ENCODE results near the gene AKIP1. TPM values are rescaled to one million over a fixed set of nuclear protein-coding genes. Genes with fewer than 3 reads are reported as not detected.
"Not testable (repeated sequence)": the region's sequence is repeated elsewhere in the genome, so short reads cannot be mapped to it uniquely, and the experiment has no call there.

AKIP1 gene
- total and polyA plus RNA-seq, 10 of the 15 experiments (the other 5 are each of a cell fraction or from before 2014, with no cell fraction given): 5.1 to 38.9 (median 30.5) TPM

DNA sequence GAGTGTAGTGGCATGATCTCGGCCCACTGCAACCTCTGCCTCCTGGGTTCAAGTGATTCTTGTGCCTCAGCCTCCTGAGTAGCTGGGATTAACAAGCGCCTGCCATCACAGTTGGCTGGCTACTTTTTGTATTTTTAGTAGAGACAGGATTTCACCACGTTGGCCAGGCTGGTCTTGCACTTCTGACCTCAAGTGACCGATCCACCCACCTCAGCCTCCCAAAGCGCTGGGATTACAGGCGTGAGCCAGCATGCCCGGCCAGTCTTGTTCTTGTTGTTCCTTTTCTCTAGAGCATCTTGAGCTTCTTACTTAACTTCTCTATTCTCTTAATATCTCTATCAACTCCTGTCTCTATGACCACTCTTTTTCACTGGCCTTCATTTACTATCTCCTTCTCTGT, 29.4 kb upstream of the AKIP1 start:
- BruUV-seq (replicated peaks): not testable (repeated sequence)

DNA sequence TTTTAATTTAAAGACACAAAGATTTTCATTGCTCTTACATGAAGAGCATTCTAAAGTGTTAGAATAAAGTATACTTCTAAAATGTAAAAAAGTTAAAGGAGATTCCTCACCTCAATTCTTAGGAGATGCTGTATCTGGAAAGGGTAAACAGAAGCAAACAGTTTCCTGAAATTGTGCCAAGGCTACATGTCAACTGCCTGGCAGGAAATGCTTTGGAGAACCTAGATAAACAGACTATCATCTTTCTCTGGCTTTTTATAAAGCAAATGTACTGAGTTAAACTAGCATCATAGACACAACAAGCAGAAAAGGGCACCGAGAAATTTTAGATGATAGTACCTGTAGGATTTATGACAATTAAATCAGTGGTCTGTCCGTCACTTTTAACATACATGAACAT, 24.7 kb upstream of the AKIP1 start:
- no peaks in the 10 kb centered on the region for H3K4me1 ChIP-seq (ENCODE audit: control insufficient read depth, insufficient read depth, low read length)
- no peaks in the 10 kb centered on the region for H3K79me2 ChIP-seq (ENCODE audit: control insufficient read depth, insufficient read depth, low read length)
- POLR2A ChIA-PET: no interaction called here
- DNase-seq (ENCODE audit: low read depth, low spot score) (no peak), ATAC-seq (no peak), FAIRE-seq (no peak)
- no peak overlapping the region for H3K27ac ChIP-seq (ENCODE audit: control insufficient read depth, insufficient read depth)
- H3K4me2 ChIP-seq (ENCODE audit: control insufficient read depth, insufficient read depth): no peak overlapping the region
- H3K36me3 ChIP-seq (ENCODE audit: control insufficient read depth in 2 of 2, insufficient read depth in 2 of 2, low read length in 1 of 2): no peaks in the 10 kb centered on the region
- no peak overlapping the region for H2AFZ ChIP-seq (ENCODE audit: control insufficient read depth, low read depth, low read length)
- RAD21 ChIA-PET (ENCODE audit: unreplicated experiment): interaction anchor here (0.8 kb wide), 1 partner anchor 73 kb away, joined by 3 read pairs; no protein-coding TSS in a partner anchor
- peaks cover 0 to 4% of the 10 kb centered on the region in 2 experiments; a peak in 1 of 4 replicates for H3K27me3 ChIP-seq (replicated peaks in 1 of 2; ENCODE audit: control insufficient read depth in 2 of 2, insufficient read depth in 2 of 2, low read length in 1 of 2)
- no peak overlapping the region for H3K4me3 ChIP-seq
- BruUV-seq (replicated peaks): no TSS peak
- WGBS (ENCODE audit: insufficient coverage, insufficient replicate concordance, low lambda C conversion rate, missing lambda C conversion rate): 55% methylated on average over 2 of the region's 2 CpGs
- intact Hi-C loops (cut with micrococcal nuclease; ENCODE audit: unreplicated experiment): no loop called here
- in situ Hi-C loops (cut with MboI): no loop called here
- CTCF ChIA-PET: no interaction called here
- H3K9ac ChIP-seq (ENCODE audit: control insufficient read depth, insufficient read depth, low read length): no peak overlapping the region
- no peaks in the 10 kb centered on the region for H3K9me3 ChIP-seq (replicated peaks; ENCODE audit: control insufficient read depth, insufficient read depth, low read length)
- SMC1A ChIA-PET (ENCODE audit: uncharacterized antibody, unreplicated experiment): no interaction called here
- no peaks in the 10 kb centered on the region for H4K20me1 ChIP-seq (ENCODE audit: control insufficient read depth, insufficient read depth)
- TF ChIP-seq NR2F1 (conservative IDR thresholded peaks at IDR 0.05) (no peak), NFIC (IDR thresholded peaks at IDR 0.05; ENCODE audit: low read depth, low read length) (no peak), ZNF274 (IDR thresholded peaks at IDR 0.05; ENCODE audit: insufficient read depth, insufficient read length) (no peak), IKZF1 (conservative IDR thresholded peaks at IDR 0.05) (no peak), SMAD1 (IDR thresholded peaks at IDR 0.05; ENCODE audit: low read depth, partially characterized antibody) (no peak), ZNF384 (IDR thresholded peaks at IDR 0.05; ENCODE audit: borderline replicate concordance, low read depth, low read length) (no peak), MYC (IDR thresholded peaks at IDR 0.05; ENCODE audit: insufficient read depth, insufficient read length, insufficient replicate concordance, low read length, severe bottlenecking) (no peak), IKZF2 (IDR thresholded peaks at IDR 0.05) (no peak)
- TF ChIP-seq, protein P1, sequence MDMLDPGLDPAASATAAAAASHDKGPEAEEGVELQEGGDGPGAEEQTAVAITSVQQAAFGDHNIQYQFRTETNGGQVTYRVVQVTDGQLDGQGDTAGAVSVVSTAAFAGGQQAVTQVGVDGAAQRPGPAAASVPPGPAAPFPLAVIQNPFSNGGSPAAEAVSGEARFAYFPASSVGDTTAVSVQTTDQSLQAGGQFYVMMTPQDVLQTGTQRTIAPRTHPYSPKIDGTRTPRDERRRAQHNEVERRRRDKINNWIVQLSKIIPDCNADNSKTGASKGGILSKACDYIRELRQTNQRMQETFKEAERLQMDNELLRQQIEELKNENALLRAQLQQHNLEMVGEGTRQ (IDR thresholded peaks at IDR 0.05; ENCODE audit: borderline replicate concordance, low read depth, low read length): no peak
- TF ChIP-seq, protein P2, sequence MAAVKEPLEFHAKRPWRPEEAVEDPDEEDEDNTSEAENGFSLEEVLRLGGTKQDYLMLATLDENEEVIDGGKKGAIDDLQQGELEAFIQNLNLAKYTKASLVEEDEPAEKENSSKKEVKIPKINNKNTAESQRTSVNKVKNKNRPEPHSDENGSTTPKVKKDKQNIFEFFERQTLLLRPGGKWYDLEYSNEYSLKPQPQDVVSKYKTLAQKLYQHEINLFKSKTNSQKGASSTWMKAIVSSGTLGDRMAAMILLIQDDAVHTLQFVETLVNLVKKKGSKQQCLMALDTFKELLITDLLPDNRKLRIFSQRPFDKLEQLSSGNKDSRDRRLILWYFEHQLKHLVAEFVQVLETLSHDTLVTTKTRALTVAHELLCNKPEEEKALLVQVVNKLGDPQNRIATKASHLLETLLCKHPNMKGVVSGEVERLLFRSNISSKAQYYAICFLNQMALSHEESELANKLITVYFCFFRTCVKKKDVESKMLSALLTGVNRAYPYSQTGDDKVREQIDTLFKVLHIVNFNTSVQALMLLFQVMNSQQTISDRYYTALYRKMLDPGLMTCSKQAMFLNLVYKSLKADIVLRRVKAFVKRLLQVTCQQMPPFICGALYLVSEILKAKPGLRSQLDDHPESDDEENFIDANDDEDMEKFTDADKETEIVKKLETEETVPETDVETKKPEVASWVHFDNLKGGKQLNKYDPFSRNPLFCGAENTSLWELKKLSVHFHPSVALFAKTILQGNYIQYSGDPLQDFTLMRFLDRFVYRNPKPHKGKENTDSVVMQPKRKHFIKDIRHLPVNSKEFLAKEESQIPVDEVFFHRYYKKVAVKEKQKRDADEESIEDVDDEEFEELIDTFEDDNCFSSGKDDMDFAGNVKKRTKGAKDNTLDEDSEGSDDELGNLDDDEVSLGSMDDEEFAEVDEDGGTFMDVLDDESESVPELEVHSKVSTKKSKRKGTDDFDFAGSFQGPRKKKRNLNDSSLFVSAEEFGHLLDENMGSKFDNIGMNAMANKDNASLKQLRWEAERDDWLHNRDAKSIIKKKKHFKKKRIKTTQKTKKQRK (IDR thresholded peaks at IDR 0.05; ENCODE audit: low read depth, low read length): no peak
- TF ChIP-seq, protein P3, sequence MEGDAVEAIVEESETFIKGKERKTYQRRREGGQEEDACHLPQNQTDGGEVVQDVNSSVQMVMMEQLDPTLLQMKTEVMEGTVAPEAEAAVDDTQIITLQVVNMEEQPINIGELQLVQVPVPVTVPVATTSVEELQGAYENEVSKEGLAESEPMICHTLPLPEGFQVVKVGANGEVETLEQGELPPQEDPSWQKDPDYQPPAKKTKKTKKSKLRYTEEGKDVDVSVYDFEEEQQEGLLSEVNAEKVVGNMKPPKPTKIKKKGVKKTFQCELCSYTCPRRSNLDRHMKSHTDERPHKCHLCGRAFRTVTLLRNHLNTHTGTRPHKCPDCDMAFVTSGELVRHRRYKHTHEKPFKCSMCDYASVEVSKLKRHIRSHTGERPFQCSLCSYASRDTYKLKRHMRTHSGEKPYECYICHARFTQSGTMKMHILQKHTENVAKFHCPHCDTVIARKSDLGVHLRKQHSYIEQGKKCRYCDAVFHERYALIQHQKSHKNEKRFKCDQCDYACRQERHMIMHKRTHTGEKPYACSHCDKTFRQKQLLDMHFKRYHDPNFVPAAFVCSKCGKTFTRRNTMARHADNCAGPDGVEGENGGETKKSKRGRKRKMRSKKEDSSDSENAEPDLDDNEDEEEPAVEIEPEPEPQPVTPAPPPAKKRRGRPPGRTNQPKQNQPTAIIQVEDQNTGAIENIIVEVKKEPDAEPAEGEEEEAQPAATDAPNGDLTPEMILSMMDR (IDR thresholded peaks at IDR 0.05 in 2 of 3, conservative IDR thresholded peaks at IDR 0.05 in 1 of 3; ENCODE audit: control insufficient read depth in 2 of 3, extremely low read depth in 1 of 3, insufficient read depth in 1 of 3, low read depth in 3 of 3, low read length in 3 of 3): no peak

More for the DNA sequence above, 29.4 kb upstream of the AKIP1 start:
- H3K4me2 ChIP-seq (ENCODE audit: control insufficient read depth, insufficient read depth); H3K79me2 ChIP-seq (ENCODE audit: control insufficient read depth, insufficient read depth, low read length); RAD21 ChIA-PET (ENCODE audit: unreplicated experiment); SMC1A ChIA-PET (ENCODE audit: uncharacterized antibody, unreplicated experiment); H3K27me3 ChIP-seq (replicated peaks in 1 of 2; ENCODE audit: control insufficient read depth in 2 of 2, insufficient read depth in 2 of 2, low read length in 1 of 2); H3K4me1 ChIP-seq (ENCODE audit: control insufficient read depth, insufficient read depth, low read length); ATAC-seq; H2AFZ ChIP-seq (ENCODE audit: control insufficient read depth, low read depth, low read length); H4K20me1 ChIP-seq (ENCODE audit: control insufficient read depth, insufficient read depth); H3K36me3 ChIP-seq (ENCODE audit: control insufficient read depth in 2 of 2, insufficient read depth in 2 of 2, low read length in 1 of 2); H3K9ac ChIP-seq (ENCODE audit: control insufficient read depth, insufficient read depth, low read length); FAIRE-seq; H3K9me3 ChIP-seq (replicated peaks; ENCODE audit: control insufficient read depth, insufficient read depth, low read length); POLR2A ChIA-PET; H3K4me3 ChIP-seq; in situ Hi-C loops (cut with MboI); DNase-seq (ENCODE audit: low read depth, low spot score); intact Hi-C loops (cut with micrococcal nuclease; ENCODE audit: unreplicated experiment); CTCF ChIA-PET; H3K27ac ChIP-seq (ENCODE audit: control insufficient read depth, insufficient read depth): not testable (repeated sequence)
- WGBS (ENCODE audit: insufficient coverage, insufficient replicate concordance, low lambda C conversion rate, missing lambda C conversion rate): 58% methylated on average over 7 of the region's 7 CpGs
